Uterus (tissue), 2 donors: ENCODE results near the gene PNP.
"Not testable (repeated sequence)": the region's sequence is repeated elsewhere in the genome, so short reads cannot be mapped to it uniquely, and the experiment has no call there.

Experiments used
- POLR2A ChIP-seq, 2 donors: fragments of 450-650 bp; IDR thresholded peaks; one replicate each; pipeline ENCODE4 v1.6.1; 2016; ENCODE audit warnings: antibody characterized with exemption in 2 of 2, mild to moderate bottlenecking in 1 of 2, moderate library complexity in 1 of 2
- TF ChIP-seq, protein P1 (sequence below), 4 experiments: fragments of 200-600 bp in 2 of 4; fragments of 450-650 bp in 2 of 4; sonication (generic) in 2 of 4; IDR thresholded peaks; one replicate each; pipeline ENCODE4 v1.5.1; 2016 to 2019; ENCODE audit warnings: antibody characterized with exemption in 4 of 4, mild to moderate bottlenecking in 2 of 4, moderate library complexity in 1 of 4

DNA sequence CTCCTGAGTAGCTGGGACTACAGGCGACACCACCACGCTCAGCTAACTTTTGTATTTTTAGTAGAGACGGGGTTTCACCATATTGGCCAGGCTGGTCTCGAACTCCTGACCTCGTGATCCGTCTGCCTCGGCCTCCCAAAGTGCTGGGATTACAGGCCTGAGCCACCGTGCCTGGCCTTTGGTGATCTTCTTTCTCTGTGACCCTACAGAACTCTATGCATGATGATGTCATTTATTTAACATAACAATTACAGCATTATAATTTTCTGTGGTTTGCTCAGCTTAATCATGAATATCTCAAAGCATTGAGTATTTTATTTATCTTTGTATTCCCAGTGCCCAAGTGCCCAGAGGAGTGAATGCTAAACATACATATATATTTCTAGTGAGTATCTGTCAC is 16.4 kb upstream of the PNP start:
- TF ChIP-seq, protein P1, sequence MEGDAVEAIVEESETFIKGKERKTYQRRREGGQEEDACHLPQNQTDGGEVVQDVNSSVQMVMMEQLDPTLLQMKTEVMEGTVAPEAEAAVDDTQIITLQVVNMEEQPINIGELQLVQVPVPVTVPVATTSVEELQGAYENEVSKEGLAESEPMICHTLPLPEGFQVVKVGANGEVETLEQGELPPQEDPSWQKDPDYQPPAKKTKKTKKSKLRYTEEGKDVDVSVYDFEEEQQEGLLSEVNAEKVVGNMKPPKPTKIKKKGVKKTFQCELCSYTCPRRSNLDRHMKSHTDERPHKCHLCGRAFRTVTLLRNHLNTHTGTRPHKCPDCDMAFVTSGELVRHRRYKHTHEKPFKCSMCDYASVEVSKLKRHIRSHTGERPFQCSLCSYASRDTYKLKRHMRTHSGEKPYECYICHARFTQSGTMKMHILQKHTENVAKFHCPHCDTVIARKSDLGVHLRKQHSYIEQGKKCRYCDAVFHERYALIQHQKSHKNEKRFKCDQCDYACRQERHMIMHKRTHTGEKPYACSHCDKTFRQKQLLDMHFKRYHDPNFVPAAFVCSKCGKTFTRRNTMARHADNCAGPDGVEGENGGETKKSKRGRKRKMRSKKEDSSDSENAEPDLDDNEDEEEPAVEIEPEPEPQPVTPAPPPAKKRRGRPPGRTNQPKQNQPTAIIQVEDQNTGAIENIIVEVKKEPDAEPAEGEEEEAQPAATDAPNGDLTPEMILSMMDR (IDR thresholded peaks at IDR 0.05): not testable (repeated sequence)
- not testable (repeated sequence) for TF ChIP-seq POLR2A (IDR thresholded peaks at IDR 0.05)
